Fibroblast of gingiva (primary cell): ENCODE data around the gene ADAMTSL1.

Experiments used
- DNase-seq: peaks from one replicate; pipeline ENCODE4 v3.0.0-alpha.2; 2011; ENCODE audit warnings: low read depth

ADAMTSL1 gene

GRCh38 chr9:18698992-18699391 is 225.0 kb downstream of the ADAMTSL1 start:
- no peak for DNase-seq

- peak; percentile 63 for DNase-seq
Measured at GRCh38 chr9:18699764-18700163, 225.8 kb downstream of the ADAMTSL1 start.

- DNase-seq, result no peak
Measured at GRCh38 chr9:18700714-18701113, 226.8 kb downstream of the ADAMTSL1 start.

GRCh38 chr9:18703151-18703900 is 229.4 kb downstream of the ADAMTSL1 start:
- no peak for DNase-seq

GRCh38 chr9:18703901-18704379 is 230.0 kb downstream of the ADAMTSL1 start:
- no peak for DNase-seq

GRCh38 chr9:18705796-18706392 is 231.9 kb downstream of the ADAMTSL1 start:
- DNase-seq, result no peak

- DNase-seq, result peak; percentile 14
Measured at GRCh38 chr9:18706648-18707047, 232.7 kb downstream of the ADAMTSL1 start.

- DNase-seq, result peak; percentile 86
Measured at GRCh38 chr9:18707061-18707461, 233.1 kb downstream of the ADAMTSL1 start.

GRCh38 chr9:18707489-18708205 is 233.7 kb downstream of the ADAMTSL1 start:
- DNase-seq, result peak; percentile 54

- DNase-seq, result no peak
Measured at GRCh38 chr9:18708429-18708828, 234.5 kb downstream of the ADAMTSL1 start.

- DNase-seq, result no peak
Measured at GRCh38 chr9:18710065-18710464, 236.1 kb downstream of the ADAMTSL1 start.

GRCh38 chr9:18717759-18718158 is 243.8 kb downstream of the ADAMTSL1 start:
- peak; percentile 17 for DNase-seq

GRCh38 chr9:18718393-18718792 is 244.4 kb downstream of the ADAMTSL1 start:
- no peak for DNase-seq

GRCh38 chr9:18718932-18719331 is 245.0 kb downstream of the ADAMTSL1 start:
- DNase-seq, result no peak

GRCh38 chr9:18720691-18721090 is 246.7 kb downstream of the ADAMTSL1 start:
- DNase-seq, result peak; percentile 73

GRCh38 chr9:18721267-18721994 is 247.5 kb downstream of the ADAMTSL1 start:
- DNase-seq, result peak; percentile 95

- DNase-seq, result no peak
Measured at GRCh38 chr9:18721995-18722310, 248.0 kb downstream of the ADAMTSL1 start.

GRCh38 chr9:18722882-18723281 is 248.9 kb downstream of the ADAMTSL1 start:
- no peak for DNase-seq

GRCh38 chr9:18723366-18723765 is 249.4 kb downstream of the ADAMTSL1 start:
- DNase-seq, result no peak

- DNase-seq, result peak; percentile 89
Measured at GRCh38 chr9:18726546-18726945, 252.6 kb downstream of the ADAMTSL1 start.

- no peak for DNase-seq
Measured at GRCh38 chr9:18727904-18728303, 254.0 kb downstream of the ADAMTSL1 start.

GRCh38 chr9:18728642-18729041 is 254.7 kb downstream of the ADAMTSL1 start:
- DNase-seq, result no peak
